Measurements from ENCODE around the gene MAB21L2.

DNA sequence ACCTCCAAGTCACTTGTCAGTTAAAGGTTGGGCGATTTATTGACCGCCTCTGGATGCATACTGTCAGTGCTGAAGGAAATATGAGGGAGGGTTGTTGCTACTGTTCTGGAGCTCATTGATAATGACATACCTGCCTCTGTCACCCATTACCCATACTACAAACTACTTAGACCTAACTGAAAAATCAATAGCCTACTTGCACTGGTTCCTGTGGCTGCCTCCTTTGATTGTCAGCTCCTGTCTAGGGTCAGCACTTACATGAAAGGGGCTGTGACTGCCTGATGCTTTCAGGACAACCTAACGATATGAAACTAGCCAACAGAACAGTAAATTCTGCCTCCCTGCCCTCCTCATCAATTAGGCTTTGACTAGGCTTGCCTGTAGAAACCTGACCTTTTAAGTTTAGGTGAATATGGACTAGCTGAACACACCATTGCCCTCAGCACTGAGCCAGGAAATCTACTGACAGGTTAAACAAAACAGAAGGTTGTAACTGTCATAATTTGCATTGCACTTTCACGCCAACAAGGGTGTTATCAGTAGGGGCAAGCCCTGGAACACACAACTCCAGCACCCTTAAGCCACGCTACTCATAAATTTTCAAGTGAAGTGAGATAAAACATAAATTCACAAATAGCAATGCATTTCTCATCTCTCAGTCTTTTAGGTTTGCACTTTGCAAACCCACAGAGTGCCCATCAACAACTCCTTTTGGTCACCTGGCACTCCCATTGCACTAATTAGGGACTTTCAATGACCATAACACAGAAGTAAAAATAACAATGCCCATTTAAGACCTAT lies 9.0 kb upstream of the MAB21L2 start:
- TF ChIP-seq POLR2A (IDR thresholded peaks at IDR 0.05): no peak
- TF ChIP-seq, protein P1, sequence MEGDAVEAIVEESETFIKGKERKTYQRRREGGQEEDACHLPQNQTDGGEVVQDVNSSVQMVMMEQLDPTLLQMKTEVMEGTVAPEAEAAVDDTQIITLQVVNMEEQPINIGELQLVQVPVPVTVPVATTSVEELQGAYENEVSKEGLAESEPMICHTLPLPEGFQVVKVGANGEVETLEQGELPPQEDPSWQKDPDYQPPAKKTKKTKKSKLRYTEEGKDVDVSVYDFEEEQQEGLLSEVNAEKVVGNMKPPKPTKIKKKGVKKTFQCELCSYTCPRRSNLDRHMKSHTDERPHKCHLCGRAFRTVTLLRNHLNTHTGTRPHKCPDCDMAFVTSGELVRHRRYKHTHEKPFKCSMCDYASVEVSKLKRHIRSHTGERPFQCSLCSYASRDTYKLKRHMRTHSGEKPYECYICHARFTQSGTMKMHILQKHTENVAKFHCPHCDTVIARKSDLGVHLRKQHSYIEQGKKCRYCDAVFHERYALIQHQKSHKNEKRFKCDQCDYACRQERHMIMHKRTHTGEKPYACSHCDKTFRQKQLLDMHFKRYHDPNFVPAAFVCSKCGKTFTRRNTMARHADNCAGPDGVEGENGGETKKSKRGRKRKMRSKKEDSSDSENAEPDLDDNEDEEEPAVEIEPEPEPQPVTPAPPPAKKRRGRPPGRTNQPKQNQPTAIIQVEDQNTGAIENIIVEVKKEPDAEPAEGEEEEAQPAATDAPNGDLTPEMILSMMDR (IDR thresholded peaks at IDR 0.05): no peak
